Dermis microvascular lymphatic vessel endothelial cell (primary cell): ENCODE data around the gene CTDSP2. TPM values are rescaled to one million over a fixed set of nuclear protein-coding genes. Genes with fewer than 3 reads are reported as not detected.
"Not testable (repeated sequence)": the region's sequence is repeated elsewhere in the genome, so short reads cannot be mapped to it uniquely, and the experiment has no call there.

Experiments used
- DNase-seq, 2 donors: peaks; one replicate each; pipeline versions ENCODE4 v3.0.0 to v3.0.0-alpha.2; 2010; ENCODE audit warnings: low read depth in 2 of 2
- total RNA-seq: library from RNA; depleted of rRNA; stranded (reverse); fragments of >200 nt; gene quantifications from 2 replicates; pipeline ENCODE4 v1.2.1, GENCODE V29; 2014

The CTDSP2 gene
- total RNA-seq, 1 donor from 2014 or later, result 46.9 TPM

DNA sequence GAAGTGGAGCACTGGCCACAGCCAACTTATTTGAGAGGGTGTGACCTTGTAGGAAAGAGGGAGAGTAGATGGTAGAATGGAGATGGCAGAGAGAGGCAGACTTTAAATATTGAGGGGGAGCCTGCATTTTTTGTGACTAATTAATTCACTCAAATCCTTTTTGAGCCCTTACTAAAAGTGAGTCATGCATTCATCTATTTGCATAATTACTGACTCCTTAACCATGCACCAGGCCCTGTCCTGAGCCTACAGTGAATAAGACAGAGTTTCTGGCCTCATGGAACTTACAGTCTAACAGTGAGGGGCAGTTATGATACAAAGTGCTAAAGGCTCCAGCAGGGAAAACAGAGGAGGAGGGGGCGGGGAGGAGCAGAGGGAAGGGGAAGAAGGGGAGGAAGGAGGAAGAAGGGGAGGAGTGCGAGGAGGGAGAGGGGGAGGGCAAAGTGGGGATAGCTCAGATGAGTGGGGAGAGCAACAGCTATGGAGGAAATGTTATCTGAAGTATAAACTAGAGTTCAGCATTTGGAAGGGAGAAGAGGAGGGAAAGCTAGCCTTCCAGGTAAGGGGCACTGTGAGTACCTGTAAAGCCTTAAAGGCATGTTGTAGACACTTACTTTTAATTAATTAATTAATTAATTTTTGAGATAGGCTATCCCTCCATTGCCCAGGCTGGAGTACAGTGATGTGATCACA lies 7.5 kb upstream of the CTDSP2 start:
- no peak for DNase-seq

DNA sequence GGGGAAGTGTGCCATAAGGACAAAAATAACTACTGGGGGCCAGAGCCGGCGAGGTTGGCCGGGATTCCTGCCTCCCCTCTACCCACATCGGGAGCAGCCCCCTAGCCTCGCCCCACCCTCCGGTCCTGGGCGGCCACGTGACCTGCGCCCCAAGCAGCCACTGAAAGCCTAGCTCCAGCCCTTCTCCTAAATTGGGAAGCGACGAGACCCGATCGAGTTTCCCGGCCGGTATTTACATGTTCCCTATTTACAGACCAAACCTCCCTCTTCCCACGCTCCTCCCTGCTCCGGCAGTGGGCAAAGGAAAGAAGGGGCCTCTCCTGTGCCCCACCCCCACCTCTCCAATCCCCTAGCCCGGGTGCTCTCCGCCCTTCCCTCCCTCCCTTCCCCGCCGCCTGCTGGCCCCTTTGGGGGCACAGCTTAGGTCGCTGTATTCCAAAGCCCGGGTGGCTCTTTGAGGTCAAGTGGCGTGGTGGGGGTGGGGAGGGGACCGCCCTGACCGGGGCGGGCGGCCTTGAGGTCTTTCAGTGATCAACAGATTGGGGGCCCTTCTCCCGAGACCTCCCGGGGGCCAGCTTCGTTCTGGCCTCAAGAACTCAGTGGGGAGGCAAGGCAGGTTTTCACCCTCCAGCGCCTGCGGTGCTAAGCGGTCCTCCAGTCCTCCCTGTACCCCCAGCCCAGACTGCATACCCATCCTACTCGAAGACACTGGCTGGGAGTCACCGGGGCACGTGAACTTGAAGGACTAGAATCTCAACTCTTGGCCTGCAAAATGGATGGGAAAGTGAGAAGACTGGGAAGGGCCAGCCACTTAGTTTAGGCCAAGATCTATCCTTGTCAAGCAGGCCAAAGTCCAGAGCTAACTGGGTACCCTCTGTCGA lies 6.3 kb upstream of the CTDSP2 start:
- no peak for DNase-seq

GRCh38 chr12:57852200-57852599 lies 5.7 kb upstream of the CTDSP2 start:
- DNase-seq, result no peak

DNA sequence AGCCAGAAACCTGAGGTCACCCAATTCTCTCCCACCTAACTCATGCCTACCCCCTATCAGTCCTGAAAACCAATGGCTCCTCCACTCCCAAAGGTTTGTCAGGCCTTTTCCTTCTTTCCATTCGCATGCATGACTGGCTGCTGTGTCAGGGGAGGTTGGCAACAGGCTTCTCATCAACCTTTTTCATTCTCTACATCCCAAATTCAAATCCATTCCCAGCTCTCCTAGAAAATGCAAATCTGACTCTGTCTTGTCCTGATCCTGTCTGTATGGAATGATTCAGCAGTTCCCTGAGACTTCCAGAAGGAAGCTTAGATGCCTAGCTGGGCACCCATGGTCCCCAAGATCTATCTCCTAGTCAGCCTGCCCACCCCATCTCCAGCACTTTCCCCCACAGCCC lies 5.0 kb upstream of the CTDSP2 start:
- DNase-seq, result no peak

GRCh38 chr12:57850854-57851430 lies 4.4 kb upstream of the CTDSP2 start:
- no peak for DNase-seq

DNA sequence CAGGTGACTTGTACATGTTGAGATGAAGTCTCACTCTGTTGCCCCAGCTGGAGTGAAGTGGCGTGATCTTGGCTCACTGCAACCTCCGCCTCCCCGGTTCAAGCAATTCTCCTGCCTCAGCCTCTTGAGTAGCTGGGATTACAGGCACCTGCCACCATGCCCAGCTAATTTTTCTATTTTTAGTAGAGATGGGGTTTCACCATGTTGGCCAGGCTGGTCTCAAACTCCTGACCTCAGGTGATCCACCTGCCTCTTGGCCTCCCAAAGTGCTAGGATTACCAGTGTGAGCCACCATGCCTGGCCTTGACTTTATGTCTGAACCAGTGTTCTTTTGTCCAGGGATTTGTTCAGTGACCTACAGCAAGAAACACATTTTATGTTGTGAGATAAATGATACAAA lies 2.9 kb upstream of the CTDSP2 start:
- not testable (repeated sequence) for DNase-seq

- DNase-seq, result no peak
These were observed 2.5 kb upstream of the CTDSP2 start for GRCh38 chr12:57849035-57849434.

GRCh38 chr12:57848208-57848607 lies 1.7 kb upstream of the CTDSP2 start:
- no peak for DNase-seq

DNA sequence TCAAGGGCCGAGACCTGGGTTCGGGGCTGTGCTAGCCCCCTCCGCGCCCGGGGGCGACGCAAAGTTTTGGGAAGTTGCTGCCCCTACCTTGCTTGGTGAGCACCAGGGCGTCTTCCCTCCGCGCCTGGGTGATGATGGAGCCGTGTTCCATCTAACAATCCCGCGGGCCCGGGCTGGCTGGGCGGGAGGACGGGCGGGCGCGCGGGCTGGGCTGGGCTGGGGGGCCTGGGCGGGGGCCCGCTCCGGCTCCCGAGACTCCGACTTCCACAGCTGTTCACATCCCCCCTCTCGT lies 298 bp downstream of the CTDSP2 start:
- DNase-seq, result no peak

GRCh38 chr12:57845478-57846284 lies 848 bp downstream of the CTDSP2 start:
- peak in 1 of 2 donors; percentile 71 for DNase-seq

DNA sequence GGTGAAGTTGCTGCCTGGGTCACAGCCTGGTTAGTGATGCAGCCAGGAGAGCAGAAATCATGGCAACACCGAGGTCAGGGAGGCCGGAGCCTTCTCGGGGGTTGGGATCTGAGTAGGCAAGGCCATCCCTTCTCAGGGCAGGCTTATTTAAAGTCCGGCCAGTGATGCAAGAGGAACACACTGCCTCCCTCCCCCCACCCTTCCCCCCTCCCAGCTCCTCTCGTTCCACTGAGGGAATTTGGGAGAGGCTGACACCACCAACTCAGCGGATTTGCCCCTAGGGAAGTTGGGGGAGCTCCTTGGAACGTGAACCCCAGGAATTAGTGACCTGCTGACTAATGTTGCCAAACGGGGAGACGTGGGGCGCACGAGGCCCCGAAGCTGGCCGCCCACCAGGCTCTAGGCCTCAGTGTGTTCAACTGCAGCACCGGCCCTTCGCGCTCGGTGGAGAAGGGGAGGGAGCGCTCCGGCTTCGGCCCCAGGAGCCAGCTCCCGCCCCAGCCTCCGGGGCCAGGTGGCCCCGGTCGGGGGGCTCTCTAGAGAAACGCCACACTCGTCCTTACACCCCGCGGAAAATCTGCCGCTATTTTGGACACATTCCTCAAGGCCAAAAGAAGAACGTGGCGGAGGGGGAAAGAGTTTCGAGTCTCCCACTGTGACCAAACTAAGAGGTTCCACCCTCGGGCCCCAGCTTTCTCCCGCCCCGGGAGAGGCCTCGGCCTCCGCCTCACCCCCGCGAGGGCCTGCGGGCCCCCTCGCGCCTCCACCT lies 1.6 kb downstream of the CTDSP2 start:
- peak in 1 of 2 donors; percentile 52 for DNase-seq

- no peak for DNase-seq
These were observed 3.9 kb downstream of the CTDSP2 start for GRCh38 chr12:57842342-57843294.

- no peak for DNase-seq
These were observed 5.1 kb downstream of the CTDSP2 start for GRCh38 chr12:57841445-57841844.

DNA sequence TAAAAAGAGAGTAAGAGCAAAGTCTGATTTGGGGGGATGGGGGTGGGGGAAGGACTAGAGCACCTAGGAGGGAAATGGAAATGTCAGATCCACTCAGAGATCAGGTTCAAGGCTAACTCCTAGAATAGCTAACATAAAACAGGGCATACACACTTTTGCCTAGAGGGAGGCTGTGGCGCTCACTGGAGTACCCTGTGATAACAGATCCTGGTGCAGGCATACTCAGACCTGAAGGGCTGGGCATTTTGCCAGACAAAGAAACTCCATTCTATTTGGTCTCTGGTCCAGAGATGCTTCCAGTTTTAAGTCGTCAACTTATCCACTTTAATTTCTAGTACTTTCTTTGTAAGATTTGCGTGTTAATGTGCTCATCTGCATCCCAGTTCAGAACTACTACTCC lies 5.8 kb downstream of the CTDSP2 start:
- DNase-seq, result peak in 1 of 2 donors; percentile 47

DNA sequence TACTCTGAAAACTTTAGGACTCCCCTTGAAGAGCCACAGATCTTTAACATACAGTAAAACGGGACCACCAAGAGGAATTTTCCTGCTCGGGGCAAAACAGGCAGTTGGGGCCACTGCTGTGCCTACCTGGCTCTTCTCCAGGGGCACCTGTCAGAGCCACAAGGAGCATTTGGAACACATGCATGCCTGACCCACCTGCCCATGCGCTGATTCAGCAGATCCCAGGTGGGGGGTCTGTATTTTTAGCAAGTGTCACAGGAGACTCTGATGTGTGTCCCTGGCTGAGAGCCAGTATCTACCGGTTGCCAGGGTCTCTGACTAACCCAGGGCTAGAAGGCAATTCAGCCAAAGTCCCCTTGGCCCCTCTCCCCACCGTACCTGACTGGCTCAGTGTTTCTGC lies 6.5 kb downstream of the CTDSP2 start:
- peak in 1 of 2 donors; percentile 25 for DNase-seq

DNA sequence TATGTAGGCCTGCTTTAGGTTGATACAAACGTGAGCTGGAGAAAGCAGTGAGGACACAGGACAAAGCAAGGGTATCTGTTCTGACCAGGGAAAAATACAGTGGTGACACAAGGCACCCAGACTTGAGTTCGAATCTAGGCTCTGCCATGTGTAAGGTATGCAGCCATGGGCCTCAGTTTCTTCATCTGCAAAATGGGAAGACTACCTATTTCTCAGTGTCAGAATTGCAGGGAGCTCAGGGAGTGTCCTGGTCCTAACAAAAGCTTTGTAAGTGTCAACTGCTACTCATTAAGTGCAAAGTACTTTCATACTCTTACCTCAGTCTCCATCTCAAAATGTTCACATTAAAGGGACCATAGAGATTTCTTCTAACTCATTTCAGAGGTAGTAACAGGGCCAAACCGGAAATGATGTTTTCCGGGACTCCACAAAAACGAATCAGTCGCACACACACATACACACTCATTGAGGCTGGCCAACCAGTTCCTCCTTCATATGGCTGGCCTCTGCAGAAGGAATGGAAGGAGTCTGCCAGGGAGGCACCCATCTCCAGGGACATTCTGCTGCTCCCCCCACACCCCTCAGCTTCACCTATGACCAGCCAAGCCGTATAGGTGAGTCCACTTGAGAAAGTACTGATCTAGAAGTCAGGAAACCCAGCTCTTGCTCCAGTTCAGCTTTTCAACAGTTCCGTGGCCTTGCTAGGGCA lies 7.8 kb downstream of the CTDSP2 start:
- peak; percentile 60 to 85 for DNase-seq

DNA sequence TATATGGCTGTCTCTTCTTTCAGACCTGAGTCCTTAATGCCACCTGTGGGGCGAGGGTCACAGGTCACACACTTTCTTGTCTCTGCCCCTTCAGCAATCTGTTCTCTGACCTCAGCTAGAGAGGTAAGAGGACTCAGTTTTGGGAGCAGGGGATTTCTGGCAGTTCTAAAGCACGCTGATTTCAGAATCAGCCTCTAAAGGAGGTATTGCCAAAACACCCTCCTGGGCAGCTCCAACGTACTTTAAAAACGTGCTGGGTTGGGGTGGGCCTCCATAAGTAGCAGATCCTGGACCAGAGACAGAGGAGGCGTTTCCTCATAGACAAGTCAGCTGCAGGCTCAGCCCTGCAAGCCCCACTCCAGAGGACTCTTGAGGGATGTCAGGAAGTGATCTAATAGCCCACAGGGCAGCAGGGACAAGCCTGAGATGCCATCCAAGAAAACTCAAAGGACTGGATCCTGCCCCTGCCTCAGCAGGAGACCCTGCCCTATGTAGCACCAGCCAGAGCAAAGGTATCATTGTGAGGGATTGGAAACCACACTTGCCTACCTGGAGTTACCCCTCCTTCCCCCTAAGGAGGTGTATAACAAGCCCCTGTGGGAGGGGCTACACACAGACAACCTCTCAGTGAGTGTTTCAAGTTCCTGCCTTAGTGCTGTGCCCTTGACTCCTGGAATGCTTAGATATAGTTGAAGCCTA lies 8.5 kb downstream of the CTDSP2 start:
- DNase-seq, result peak in 1 of 2 donors; percentile 70
